Measurements from ENCODE around the gene THAP3. TPM values are rescaled to one million over a fixed set of nuclear protein-coding genes. Genes with fewer than 3 reads are reported as not detected.

Gene THAP3
- total and polyA plus RNA-seq, 9 of the 15 experiments (the other 6 are each of a cell fraction or from before 2014, with no cell fraction given): 1.9 to 31.2 (median 18.2) TPM

DNA sequence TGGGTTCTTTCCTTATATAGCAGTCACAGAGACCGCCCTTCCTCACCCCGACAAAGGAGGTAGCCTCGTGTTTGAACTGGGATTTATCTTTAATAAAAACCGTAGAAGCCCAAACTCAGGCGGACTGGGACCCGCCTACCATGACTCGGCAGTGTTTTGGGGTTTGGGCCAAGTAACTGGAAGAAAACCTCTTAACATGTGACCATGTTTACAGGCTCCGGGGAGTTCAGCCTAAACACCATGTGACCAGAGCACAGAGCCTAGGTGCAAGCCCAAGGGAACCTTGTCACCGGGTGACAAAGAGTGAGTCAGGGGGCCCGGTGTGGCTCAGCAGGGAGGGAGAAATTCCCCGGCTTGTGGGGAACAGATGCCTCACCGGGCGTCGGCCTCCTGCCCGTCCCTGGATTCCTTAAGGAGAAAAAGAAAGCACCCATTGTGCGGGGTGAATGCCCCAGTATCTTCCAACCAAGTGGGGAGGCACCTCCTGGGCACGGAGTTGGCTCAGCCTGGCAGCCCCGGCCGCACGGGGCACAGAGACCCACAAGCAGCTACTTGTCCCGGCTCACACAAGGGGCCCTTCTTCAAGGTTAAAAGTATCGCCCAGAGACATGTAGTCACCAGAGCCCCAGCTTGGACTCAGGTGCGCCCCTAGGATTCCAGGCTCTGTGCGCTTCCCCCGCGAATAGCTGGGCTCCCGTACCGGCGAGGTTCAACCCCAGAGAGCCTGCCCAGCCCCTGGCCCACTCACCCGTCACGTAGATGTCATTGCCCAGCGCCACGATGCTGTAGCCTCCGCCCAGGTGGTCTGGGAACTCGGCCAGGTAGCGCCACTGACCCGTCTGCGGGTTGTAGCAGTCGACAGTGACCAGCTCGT lies 23.4 kb upstream of the THAP3 start (continued):
- no peak for TF ChIP-seq SRSF1 (IDR thresholded peaks at IDR 0.05; ENCODE audit: low read depth, low read length)
- TF ChIP-seq, protein P1, sequence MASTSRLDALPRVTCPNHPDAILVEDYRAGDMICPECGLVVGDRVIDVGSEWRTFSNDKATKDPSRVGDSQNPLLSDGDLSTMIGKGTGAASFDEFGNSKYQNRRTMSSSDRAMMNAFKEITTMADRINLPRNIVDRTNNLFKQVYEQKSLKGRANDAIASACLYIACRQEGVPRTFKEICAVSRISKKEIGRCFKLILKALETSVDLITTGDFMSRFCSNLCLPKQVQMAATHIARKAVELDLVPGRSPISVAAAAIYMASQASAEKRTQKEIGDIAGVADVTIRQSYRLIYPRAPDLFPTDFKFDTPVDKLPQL (IDR thresholded peaks at IDR 0.05; ENCODE audit: extremely low read depth, insufficient read length): no peak
- TF ChIP-seq ZNF445 (CRISPR knock-in tag; IDR thresholded peaks at IDR 0.05; ENCODE audit: low read depth): no peak
- TF ChIP-seq TAF15 (IDR thresholded peaks at IDR 0.05; ENCODE audit: low read depth, low read length): no peak
- TF ChIP-seq DPF2 (IDR thresholded peaks at IDR 0.05): peak; percentile 66; the same call in 1 of the 2 replicates
- no peak for TF ChIP-seq DDX20 (tag; IDR thresholded peaks at IDR 0.05; ENCODE audit: low read depth)
- 0 out of 2 replicates have a peak, but pooled peaks have one; percentile 50 for TF ChIP-seq ZNF263 (CRISPR knock-in tag; IDR thresholded peaks at IDR 0.05; ENCODE audit: borderline replicate concordance)
- TF ChIP-seq DMBX1 (CRISPR knock-in tag; IDR thresholded peaks at IDR 0.05; ENCODE audit: borderline replicate concordance): no peak; the same call in 1 of the 2 replicates
- TF ChIP-seq ERF (CRISPR knock-in tag; IDR thresholded peaks at IDR 0.05): no peak
- TF ChIP-seq FOSL1 (tag; conservative IDR thresholded peaks at IDR 0.05): peak; percentile 98
- no peak for TF ChIP-seq ZNF174 (CRISPR knock-in tag; IDR thresholded peaks at IDR 0.05)
- no peak for TF ChIP-seq NCOA2 (IDR thresholded peaks at IDR 0.05; ENCODE audit: partially characterized antibody in 2 of 2)
- no peak; the same call in 1 of the 2 replicates for TF ChIP-seq MED1 (CRISPR knock-in tag; IDR thresholded peaks at IDR 0.05; ENCODE audit: borderline replicate concordance)
- TF ChIP-seq ZNF140 (CRISPR knock-in tag; IDR thresholded peaks at IDR 0.05): no peak
- peak; percentile 99 to 100 for TF ChIP-seq FOXK2 (conservative IDR thresholded peaks at IDR 0.05 in 1 of 2, IDR thresholded peaks at IDR 0.05 in 1 of 2; ENCODE audit: low read depth in 2 of 2)
- no peak for TF ChIP-seq POLR3A (IDR thresholded peaks at IDR 0.05; ENCODE audit: borderline replicate concordance, extremely low read depth, insufficient read depth, insufficient read length)
- TF ChIP-seq YBX1 (IDR thresholded peaks at IDR 0.05): no peak
- no peak for TF ChIP-seq FOXM1 (IDR thresholded peaks at IDR 0.05; ENCODE audit: low read depth)
- TF ChIP-seq FOXM1 (CRISPR knock-in tag; IDR thresholded peaks at IDR 0.05; ENCODE audit: low read depth): no peak
- TF ChIP-seq CBFB (CRISPR knock-in tag; IDR thresholded peaks at IDR 0.05): peak; percentile 29; the same call in 1 of the 2 replicates
- peak; percentile 54; the same call in 1 of the 2 replicates for TF ChIP-seq SOX6 (IDR thresholded peaks at IDR 0.05)
- peak; percentile 93 for TF ChIP-seq MITF (IDR thresholded peaks at IDR 0.05)
- TF ChIP-seq NR2C1 (IDR thresholded peaks at IDR 0.05): no peak
- 0 out of 2 replicates have a peak, but pooled peaks have one; percentile 30 for TF ChIP-seq NR2C1 (tag; IDR thresholded peaks at IDR 0.05)
- peak in 1 of 2 experiments; percentile 95; a peak in 2 of 4 replicates for TF ChIP-seq HDAC1 (IDR thresholded peaks at IDR 0.05)

Measured in K562 (cell line).